GM12891 (cell line): ENCODE measurements around the gene COL17A1.

Experiments
- DNase-seq: peaks from one replicate; pipeline ENCODE4 v3.0.0; 2011; ENCODE audit warnings: low spot score; ENCODE audit not compliant: insufficient read length
- FAIRE-seq: peaks from 2 replicates; lab custom pipeline; 2011; peaks lifted over from hg19 to GRCh38; lab: Jason Lieb, UNC
- PAX5 ChIP-seq: IDR thresholded peaks from 2 replicates; pipeline ENCODE4 v1.6.1; 2011; ENCODE audit warnings: low read length, moderate library complexity, mild to moderate bottlenecking; ENCODE audit not compliant: insufficient read depth, severe bottlenecking
- POLR2A ChIP-seq: IDR thresholded peaks from 2 replicates; pipeline ENCODE4 v1.6.1; 2011; ENCODE audit warnings: low read depth, low read length, control low read depth
- POLR2AphosphoS5 ChIP-seq: IDR thresholded peaks from 2 replicates; pipeline ENCODE4 v1.6.1; 2011; ENCODE audit warnings: low read depth, low read length, control low read depth
- POU2F2 ChIP-seq: IDR thresholded peaks from 2 replicates; pipeline ENCODE4 v1.6.1; 2011; ENCODE audit warnings: low read depth, mild to moderate bottlenecking, control low read depth, low read length, moderate library complexity
- SPI1 ChIP-seq: IDR thresholded peaks from 2 replicates; pipeline ENCODE4 v1.6.1; 2011; ENCODE audit warnings: low read depth, low read length, control low read depth
- TAF1 ChIP-seq: IDR thresholded peaks from 2 replicates; pipeline ENCODE4 v1.6.1; 2011; ENCODE audit warnings: low read depth, low read length, control low read depth

COL17A1 gene

GRCh38 chr10:104059364-104059763 lies 26.3 kb downstream of the COL17A1 start:
- DNase-seq (no peak), FAIRE-seq (no peak)
- no peak for TF ChIP-seq PAX5
- no peak for TF ChIP-seq TAF1
- no peak for TF ChIP-seq POLR2A
- TF ChIP-seq POU2F2, result no peak
- no peak for TF ChIP-seq SPI1

GRCh38 chr10:104057717-104058116 lies 28.0 kb downstream of the COL17A1 start:
- TF ChIP-seq POU2F2 (no peak), POLR2A (no peak), TAF1 (no peak), POLR2AphosphoS5 (no peak), PAX5 (no peak), SPI1 (no peak)
- DNase-seq (no peak), FAIRE-seq (no peak)

DNA sequence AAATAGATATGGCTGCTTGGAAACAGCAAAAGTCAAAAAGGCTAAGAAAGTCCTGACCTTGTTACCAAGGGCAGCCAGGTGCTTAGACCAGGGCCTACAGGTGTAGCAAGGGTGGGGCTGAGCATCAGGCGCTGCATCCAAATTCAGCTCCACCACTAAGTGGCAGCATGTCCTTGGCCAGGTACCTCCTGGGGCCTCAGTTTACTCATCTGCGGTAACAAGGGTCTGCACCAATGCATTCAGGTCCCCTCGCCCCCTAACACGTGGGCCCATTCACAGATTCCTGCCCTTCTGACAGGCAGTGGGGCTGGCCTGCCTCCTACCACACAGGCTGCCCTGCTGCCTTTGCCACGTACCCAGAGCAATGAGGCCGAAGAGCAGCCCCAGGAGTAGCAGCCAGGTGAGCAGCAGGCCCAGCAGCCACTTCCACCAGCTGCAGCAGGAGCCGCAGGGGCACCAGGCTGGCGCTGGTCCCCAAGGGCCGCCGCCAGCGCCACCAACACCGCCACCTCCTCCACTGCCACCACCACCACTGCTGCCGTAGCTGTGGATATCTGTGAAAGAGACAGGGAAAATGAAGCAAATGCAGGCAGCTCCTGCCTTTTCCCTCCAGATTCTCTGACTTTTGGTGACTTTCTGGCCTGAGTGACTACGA lies 28.9 kb downstream of the COL17A1 start:
- no peak for TF ChIP-seq POU2F2
- no peak for TF ChIP-seq TAF1
- no peak for TF ChIP-seq SPI1
- no peak for TF ChIP-seq POLR2AphosphoS5
- no peak for TF ChIP-seq POLR2A
- TF ChIP-seq PAX5, result no peak
- FAIRE-seq (no peak), DNase-seq (no peak)

GRCh38 chr10:104054430-104054829 lies 31.2 kb downstream of the COL17A1 start:
- FAIRE-seq (no peak), DNase-seq (no peak)
- TF ChIP-seq POU2F2, result no peak
- TF ChIP-seq POLR2A, result no peak
- no peak for TF ChIP-seq SPI1
- no peak for TF ChIP-seq POLR2AphosphoS5
- TF ChIP-seq PAX5, result no peak
- no peak for TF ChIP-seq TAF1

GRCh38 chr10:104053201-104053600 lies 32.5 kb downstream of the COL17A1 start:
- no peak for FAIRE-seq
- TF ChIP-seq PAX5 (no peak), POLR2A (no peak), POLR2AphosphoS5 (no peak), SPI1 (no peak), TAF1 (no peak), POU2F2 (no peak)
- no peak for DNase-seq

- DNase-seq (no peak), FAIRE-seq (no peak)
Measured at GRCh38 chr10:104052431-104052830, 33.2 kb downstream of the COL17A1 start.

DNA sequence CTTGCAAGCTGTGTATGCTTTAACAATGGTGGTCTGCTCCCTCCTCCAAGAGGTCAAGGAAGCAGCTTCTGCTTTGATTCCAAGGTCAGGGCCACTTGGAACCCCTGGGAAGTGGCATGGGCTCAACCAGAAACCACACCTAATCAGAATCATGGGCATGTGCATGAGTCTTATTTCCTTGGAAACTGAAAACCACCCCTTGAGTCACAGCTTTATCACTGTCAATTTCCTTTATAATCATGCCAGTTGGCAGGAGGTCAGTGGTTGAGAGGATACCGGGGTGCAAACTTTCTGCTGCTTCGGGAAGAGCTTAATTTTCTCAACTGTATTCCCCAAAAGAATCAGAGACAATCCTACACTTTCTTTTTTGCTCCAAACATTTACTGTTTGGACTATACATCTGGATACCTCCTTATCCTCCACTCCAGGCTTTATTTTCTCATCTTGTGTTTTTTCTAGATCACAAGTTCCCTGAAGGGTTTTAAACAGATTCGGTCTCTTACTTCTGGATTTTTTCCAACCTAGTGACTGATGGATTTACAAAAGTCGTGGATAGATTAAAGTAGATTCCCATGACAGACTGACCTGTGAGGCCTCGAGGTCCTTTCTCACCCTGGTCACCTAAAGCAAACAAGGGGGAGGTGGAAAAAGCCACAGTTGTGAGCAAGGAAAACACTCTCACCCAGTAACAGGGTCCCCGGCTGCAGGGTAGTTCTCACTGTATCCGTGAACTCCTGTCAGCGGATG lies 36.0 kb downstream of the COL17A1 start:
- no peak for DNase-seq
- TF ChIP-seq PAX5 (no peak), POLR2A (no peak)

More at GRCh38 chr10:104052431-104052830, 33.2 kb downstream of the COL17A1 start:
- TF ChIP-seq POU2F2, result no peak
- TF ChIP-seq POLR2AphosphoS5, result no peak
- no peak for TF ChIP-seq TAF1
- TF ChIP-seq PAX5, result no peak

DNA sequence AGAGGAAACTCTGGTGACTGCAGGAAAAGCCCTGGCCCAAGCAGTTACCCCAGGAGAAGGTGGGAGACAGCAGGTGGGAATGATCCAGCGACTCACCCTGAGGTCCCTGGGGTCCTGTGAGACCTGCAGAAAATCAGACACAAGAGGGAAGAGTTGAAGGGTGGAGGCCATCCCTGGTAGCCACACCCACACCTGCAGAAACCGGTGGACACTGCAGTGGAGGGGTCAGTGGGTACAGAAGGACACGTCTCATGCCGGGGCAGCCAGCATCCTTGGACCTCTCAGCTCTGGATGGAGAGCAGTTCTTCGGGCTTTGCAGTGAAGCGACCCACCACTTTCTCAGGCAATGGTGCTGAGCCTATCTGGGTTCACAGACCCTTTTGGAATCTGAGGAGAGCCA lies 39.0 kb downstream of the COL17A1 start:
- no peak for FAIRE-seq
- no peak for TF ChIP-seq POLR2A
- no peak for TF ChIP-seq TAF1
- no peak for TF ChIP-seq SPI1
- no peak for TF ChIP-seq POU2F2
- TF ChIP-seq PAX5, result no peak
- TF ChIP-seq POLR2AphosphoS5, result no peak
- DNase-seq, result no peak

More for the DNA sequence above, 36.0 kb downstream of the COL17A1 start:
- FAIRE-seq, result no peak

DNA sequence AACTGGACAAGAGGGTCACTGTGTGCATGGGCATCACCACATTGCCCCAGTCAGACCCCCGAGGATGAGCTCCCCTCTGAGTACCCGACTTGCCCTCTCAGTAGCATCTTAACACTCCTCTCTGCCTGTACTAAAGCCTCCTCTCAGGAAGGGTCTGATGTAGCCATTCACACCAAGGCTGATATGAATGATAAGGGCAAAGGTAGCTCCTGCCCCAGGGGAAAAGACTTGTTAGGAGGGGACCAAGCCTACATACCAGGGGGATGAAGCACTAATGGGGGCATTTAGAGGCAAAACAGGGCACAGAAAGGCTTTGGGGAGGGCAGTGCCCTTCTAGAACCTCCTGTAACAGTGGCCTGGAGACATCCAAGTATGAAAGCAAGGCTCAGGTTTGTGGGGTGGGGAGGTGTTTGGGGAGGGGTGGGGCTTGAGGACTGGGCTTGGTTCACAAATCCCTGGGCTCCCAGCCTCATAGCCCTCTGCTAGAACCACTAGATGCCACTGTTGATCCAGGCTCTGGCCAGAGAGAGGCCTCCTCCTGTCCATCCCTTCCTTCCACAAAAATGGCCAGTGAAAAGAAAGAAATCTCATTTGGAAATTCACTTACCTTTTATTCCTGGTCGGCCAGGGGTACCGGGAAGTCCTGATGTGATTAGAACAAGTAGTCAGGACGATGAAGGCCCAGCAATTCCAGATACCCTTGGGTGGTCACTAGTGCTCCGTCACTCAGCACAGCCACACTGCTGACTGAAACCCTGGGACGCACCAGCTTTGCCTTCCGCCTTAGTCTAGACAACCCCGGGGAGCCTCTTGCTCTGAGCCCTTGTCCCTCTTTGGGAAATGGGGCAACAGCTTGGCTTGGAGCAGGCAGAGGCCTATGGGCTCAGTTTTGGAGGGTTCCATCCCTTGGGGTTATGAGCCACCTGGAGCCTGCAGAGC lies 40.3 kb downstream of the COL17A1 start:
- FAIRE-seq, result no peak
- DNase-seq, result no peak
- TF ChIP-seq PAX5, result no peak
- TF ChIP-seq POLR2A, result no peak
- TF ChIP-seq TAF1, result no peak
- TF ChIP-seq SPI1, result no peak
- TF ChIP-seq POLR2AphosphoS5, result no peak
- no peak for TF ChIP-seq POU2F2

DNA sequence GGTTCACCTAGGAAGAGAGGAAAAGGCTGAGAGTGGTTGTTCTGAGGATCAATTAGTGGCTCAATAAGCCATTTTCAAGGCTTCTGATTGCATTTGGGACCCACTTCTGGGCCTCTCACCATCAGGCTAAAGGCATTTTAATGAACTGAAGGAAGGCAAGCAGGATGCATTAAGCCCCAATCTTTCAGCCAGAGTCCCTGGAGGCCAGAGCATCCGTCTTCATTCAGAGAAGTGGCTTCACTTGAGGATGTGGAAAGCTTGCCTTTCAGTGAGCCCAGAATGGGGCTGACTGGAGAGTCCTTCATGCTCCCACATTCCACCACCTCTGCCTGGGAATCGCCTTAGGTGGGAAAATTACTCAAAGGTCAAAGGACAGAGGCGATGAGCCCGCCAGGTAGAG lies 41.8 kb downstream of the COL17A1 start:
- FAIRE-seq (no peak), DNase-seq (no peak)
- TF ChIP-seq PAX5, result no peak
